ENCODE data around the gene FLT4. TPM values are rescaled to one million over a fixed set of nuclear protein-coding genes. Genes with fewer than 3 reads are reported as not detected.
"Not testable (repeated sequence)": the region's sequence is repeated elsewhere in the genome, so short reads cannot be mapped to it uniquely, and the experiment has no call there.

The FLT4 gene
- total RNA-seq, 4 donors from 2014 or later: 7.6 to 15.2 (median 10.4) TPM

- Histone ChIP-seq H3K36me3 (no peaks in the 10 kb centered on the region), H3K9me3 (no peaks in the 10 kb centered on the region), H3K4me1 (peaks cover 0 to 9% (median 0%) of the 10 kb centered on the region in 3 donors), H3K4me3 (peak overlapping the region in 1 of 2 donors; percentile 20), H3K27ac (no peak overlapping the region), H3K27me3 (peaks cover 78% of the 10 kb centered on the region)
- TF ChIP-seq POLR2A (IDR thresholded peaks at IDR 0.05) (no peak), EP300 (IDR thresholded peaks at IDR 0.05) (no peak), CTCF (IDR thresholded peaks at IDR 0.05) (no peak), POLR2AphosphoS5 (IDR thresholded peaks at IDR 0.05) (no peak)
- 25% methylated on average over 10 of the region's 64 CpGs; no CpG with 5 or more reads in 1 of the 2 donors for WGBS, 2 donors (ENCODE audit: low coverage in 1 of 2)
- ATAC-seq: no peak
Observed at GRCh38 chr5:180673371-180674089, 24.1 kb upstream of the FLT4 start.

- not testable (repeated sequence) for H3K4me1 ChIP-seq, H3K27ac ChIP-seq, H3K9me3 ChIP-seq, H3K36me3 ChIP-seq, H3K4me3 ChIP-seq, ATAC-seq
- H3K27me3 ChIP-seq: peaks cover 64% of the 10 kb centered on the region
- WGBS, 2 donors (ENCODE audit: low coverage in 1 of 2): 34% methylated on average over 3 of the region's 13 CpGs; no CpG with 5 or more reads in 1 of the 2 donors
Observed at GRCh38 chr5:180671958-180672524, 22.6 kb upstream of the FLT4 start.

- Histone ChIP-seq H3K4me3 (no peak overlapping the region), H3K36me3 (no peaks in the 10 kb centered on the region), H3K9me3 (peaks cover 0 to 11% (median 0%) of the 10 kb centered on the region in 3 donors), H3K4me1 (peaks cover 0 to 9% (median 0%) of the 10 kb centered on the region in 3 donors), H3K27ac (no peak overlapping the region), H3K27me3 (peaks cover 59% of the 10 kb centered on the region)
- no peak for ATAC-seq
- TF ChIP-seq POLR2AphosphoS5 (IDR thresholded peaks at IDR 0.05) (no peak), EP300 (IDR thresholded peaks at IDR 0.05) (no peak), POLR2A (IDR thresholded peaks at IDR 0.05) (no peak), CTCF (IDR thresholded peaks at IDR 0.05) (peak in 3 of 4 experiments; percentile 22 to 48 (median 37))
- WGBS, 2 donors (ENCODE audit: low coverage in 1 of 2): 36 to 39% methylated on average over 12 to 17 of the region's 17 CpGs
Observed at GRCh38 chr5:180670586-180671359, 21.4 kb upstream of the FLT4 start.

- 67 to 86% methylated on average over 1 of the region's 3 CpGs for whole genome bisulfite sequencing, 2 donors (ENCODE audit: low coverage in 1 of 2)
- H3K4me3 ChIP-seq: no peak overlapping the region
- H3K27me3 ChIP-seq: peaks cover 55% of the 10 kb centered on the region
- peaks cover 0 to 11% (median 0%) of the 10 kb centered on the region in 3 donors for H3K9me3 ChIP-seq
- no peaks in the 10 kb centered on the region for H3K36me3 ChIP-seq
- ATAC-seq: no peak
- no peak overlapping the region for H3K27ac ChIP-seq
- peaks cover 0 to 9% (median 0%) of the 10 kb centered on the region in 3 donors for H3K4me1 ChIP-seq
- no peak for TF ChIP-seq POLR2AphosphoS5 (IDR thresholded peaks at IDR 0.05)
- TF ChIP-seq EP300 (IDR thresholded peaks at IDR 0.05): no peak
- no peak for TF ChIP-seq CTCF (IDR thresholded peaks at IDR 0.05)
- no peak for TF ChIP-seq POLR2A (IDR thresholded peaks at IDR 0.05)
Observed at GRCh38 chr5:180670157-180670556, 20.8 kb upstream of the FLT4 start.

GRCh38 chr5:180669661-180670060 is 20.3 kb upstream of the FLT4 start:
- WGBS, 2 donors (ENCODE audit: low coverage in 1 of 2): 50% methylated on average over 2 to 3 of the region's 5 CpGs
- H3K9me3 ChIP-seq: peaks cover 0 to 11% (median 0%) of the 10 kb centered on the region in 3 donors
- no peak for ATAC-seq

More at GRCh38 chr5:180669661-180670060, 20.3 kb upstream of the FLT4 start:
- H3K4me3 ChIP-seq: no peak overlapping the region
- peaks cover 50% of the 10 kb centered on the region for H3K27me3 ChIP-seq
- TF ChIP-seq POLR2AphosphoS5 (IDR thresholded peaks at IDR 0.05) (no peak), CTCF (IDR thresholded peaks at IDR 0.05) (no peak), EP300 (IDR thresholded peaks at IDR 0.05) (no peak), POLR2A (IDR thresholded peaks at IDR 0.05) (no peak)
- peaks cover 0 to 9% (median 0%) of the 10 kb centered on the region in 3 donors for H3K4me1 ChIP-seq
- no peak overlapping the region for H3K27ac ChIP-seq
- H3K36me3 ChIP-seq: no peaks in the 10 kb centered on the region
